Activated naive CD4-positive, alpha-beta T cell treated with anti-CD3 and anti-CD28 coated beads for 36 hours (primary cell): ENCODE data around the gene HDHD2. TPM values are rescaled to one million over a fixed set of nuclear protein-coding genes. Genes with fewer than 3 reads are reported as not detected.
A peak's percentile ranks its signal among the peaks of the same experiment; 100 is the strongest.
"Not testable (repeated sequence)": the region's sequence is repeated elsewhere in the genome, so short reads cannot be mapped to it uniquely, and the experiment has no call there.

Source experiments
- CTCF ChIA-PET: fragments of 350-600 bp; sonication (Branson Sonifier 250); formaldehyde crosslinking; loops from one replicate; lab custom pipeline; 2021; ENCODE audit warnings: antibody characterized with exemption; lab: Charles Lee
- DNase-seq: peaks from one replicate; pipeline ENCODE4 v3.0.0-alpha.2; 2020
- H3K27ac Mint-ChIP-seq: one replicate; pipeline ENCODE4 v1.8.0; 2021; ENCODE audit warnings: mild to moderate bottlenecking, mixed read lengths
- H3K27me3 Mint-ChIP-seq: one replicate; pipeline ENCODE4 v1.8.0; 2021; ENCODE audit warnings: low read depth, mixed read lengths
- H3K36me3 Mint-ChIP-seq: one replicate; pipeline ENCODE4 v1.8.0; 2021; ENCODE audit warnings: low read depth, mixed read lengths
- H3K4me1 Mint-ChIP-seq: one replicate; pipeline ENCODE4 v1.8.0; 2021; ENCODE audit warnings: low read depth, mixed read lengths
- H3K4me3 Mint-ChIP-seq: one replicate; pipeline ENCODE4 v1.8.0; 2021; ENCODE audit warnings: mild to moderate bottlenecking, moderate library complexity, mixed read lengths
- H3K9me3 Mint-ChIP-seq: one replicate; pipeline ENCODE4 v1.8.0; 2021; ENCODE audit warnings: mixed read lengths
- intact Hi-C: fragments of 100-400 bp; cut with micrococcal nuclease; formaldehyde crosslinking; loops from one replicate; pipeline ENCODE4 v1.15.1; 2023
- total RNA-seq, 2 experiments: library from RNA; stranded (reverse); gene quantifications; one replicate each; pipeline ENCODE4 v1.2.3, GENCODE V29; 2021

The HDHD2 gene
- total RNA-seq, 2 experiments from 2014 or later, result 32.8 to 33.9 TPM

DNA sequence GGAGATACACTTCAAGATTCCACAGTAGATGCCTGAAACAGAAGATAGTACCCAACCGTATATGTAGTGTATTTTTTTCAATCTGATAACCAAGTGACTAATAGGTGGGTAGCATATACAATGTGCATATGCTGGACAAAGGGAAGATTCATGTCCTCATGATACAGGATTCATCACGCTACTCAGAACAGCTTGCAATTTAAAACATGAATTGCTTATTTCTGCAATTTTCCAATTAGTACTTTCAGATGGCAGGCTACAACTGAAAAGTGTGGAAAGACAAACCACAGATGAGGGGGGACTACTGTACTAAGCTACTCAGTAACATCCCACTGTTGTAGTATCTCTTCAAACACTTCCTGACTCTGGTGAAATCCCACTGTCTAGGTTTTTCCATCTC lies 22.2 kb upstream of the HDHD2 start:
- H3K4me1 Mint-ChIP-seq, result peaks cover 12% of the 10 kb centered on the region
- H3K36me3 Mint-ChIP-seq, result peaks cover 1% of the 10 kb centered on the region
- no peak for DNase-seq
- H3K27ac Mint-ChIP-seq, result no peak overlapping the region
- intact Hi-C loops, result no loop called here
- no peak overlapping the region for H3K4me3 Mint-ChIP-seq
- no peaks in the 10 kb centered on the region for H3K9me3 Mint-ChIP-seq
- no peaks in the 10 kb centered on the region for H3K27me3 Mint-ChIP-seq
- CTCF ChIA-PET, result no interaction called here

- no peaks in the 10 kb centered on the region for H3K27me3 Mint-ChIP-seq
- no peak overlapping the region for H3K27ac Mint-ChIP-seq
- DNase-seq, result no peak
- H3K36me3 Mint-ChIP-seq, result peaks cover 7% of the 10 kb centered on the region
- peaks cover 27% of the 10 kb centered on the region for H3K4me1 Mint-ChIP-seq
- CTCF ChIA-PET, result no interaction called here
- no peak overlapping the region for H3K4me3 Mint-ChIP-seq
- intact Hi-C loops, result no loop called here
- no peaks in the 10 kb centered on the region for H3K9me3 Mint-ChIP-seq
Observed at GRCh38 chr18:47168913-47169312, 18.6 kb upstream of the HDHD2 start.

GRCh38 chr18:47168509-47168908 lies 18.2 kb upstream of the HDHD2 start:
- Mint-ChIP-seq H3K36me3 (peaks cover 7% of the 10 kb centered on the region), H3K27ac (no peak overlapping the region), H3K4me3 (no peak overlapping the region), H3K9me3 (no peaks in the 10 kb centered on the region), H3K4me1 (peaks cover 30% of the 10 kb centered on the region), H3K27me3 (no peaks in the 10 kb centered on the region)
- DNase-seq, result no peak
- CTCF ChIA-PET, result no interaction called here
- intact Hi-C loops, result no loop called here

GRCh38 chr18:47166294-47166693 lies 16.0 kb upstream of the HDHD2 start:
- Mint-ChIP-seq H3K36me3 (peaks cover 7% of the 10 kb centered on the region), H3K4me3 (no peak overlapping the region), H3K4me1 (peaks cover 39% of the 10 kb centered on the region), H3K27me3 (no peaks in the 10 kb centered on the region), H3K27ac (no peak overlapping the region), H3K9me3 (no peaks in the 10 kb centered on the region)
- no peak for DNase-seq
- CTCF ChIA-PET, result interaction anchor here (0.6 kb wide), 1 partner anchor 605 kb away, joined by 3 read pairs; no protein-coding TSS in a partner anchor
- intact Hi-C loops, result no loop called here

DNA sequence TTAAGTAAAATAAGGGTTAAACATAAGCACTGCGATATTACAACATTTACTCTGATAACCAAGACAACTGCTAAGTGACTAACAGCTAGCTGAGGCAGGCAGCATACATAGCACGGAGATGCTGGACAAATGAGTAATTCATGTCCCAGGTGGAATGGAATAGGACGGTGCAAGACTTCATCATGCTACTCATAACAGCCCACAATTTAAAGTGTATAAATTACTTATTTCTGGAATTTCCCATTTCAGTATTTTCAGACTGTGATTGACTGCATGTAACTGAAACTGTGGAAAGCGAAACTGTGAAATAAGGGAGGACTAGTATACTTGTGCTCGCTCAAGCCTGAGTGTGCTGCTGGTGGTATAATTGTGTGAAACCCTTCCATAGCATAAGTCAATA lies 12.9 kb upstream of the HDHD2 start:
- CTCF ChIA-PET, result no interaction called here

GRCh38 chr18:47160256-47160655 lies 10.0 kb upstream of the HDHD2 start:
- no peak for DNase-seq
- peaks cover 21% of the 10 kb centered on the region for H3K4me1 Mint-ChIP-seq
- CTCF ChIA-PET, result no interaction called here
- no peaks in the 10 kb centered on the region for H3K27me3 Mint-ChIP-seq
- peaks cover 16% of the 10 kb centered on the region for H3K36me3 Mint-ChIP-seq
- intact Hi-C loops, result no loop called here
- no peak overlapping the region for H3K27ac Mint-ChIP-seq
- no peaks in the 10 kb centered on the region for H3K9me3 Mint-ChIP-seq
- H3K4me3 Mint-ChIP-seq, result no peak overlapping the region

More for the DNA sequence above, 12.9 kb upstream of the HDHD2 start:
- Mint-ChIP-seq H3K27me3 (no peaks in the 10 kb centered on the region), H3K4me3 (no peak overlapping the region), H3K27ac (no peak overlapping the region), H3K9me3 (no peaks in the 10 kb centered on the region), H3K4me1 (peaks cover 28% of the 10 kb centered on the region), H3K36me3 (peaks cover 12% of the 10 kb centered on the region)
- intact Hi-C loops, result loop anchor here (1.0 kb wide), 1 partner anchor 43 kb away; no protein-coding TSS in a partner anchor
- no peak for DNase-seq

GRCh38 chr18:47158404-47158803 lies 8.1 kb upstream of the HDHD2 start:
- intact Hi-C loops, H3K9me3 Mint-ChIP-seq, H3K4me3 Mint-ChIP-seq, H3K4me1 Mint-ChIP-seq, H3K27ac Mint-ChIP-seq, H3K27me3 Mint-ChIP-seq, DNase-seq: not testable (repeated sequence)
- peaks cover 17% of the 10 kb centered on the region for H3K36me3 Mint-ChIP-seq
- CTCF ChIA-PET, result interaction anchor here (1.1 kb wide), 1 partner anchor 16 kb away, joined by 5 read pairs; no protein-coding TSS in a partner anchor

GRCh38 chr18:47151439-47151838 lies 1.1 kb upstream of the HDHD2 start:
- DNase-seq, result no peak
- Mint-ChIP-seq H3K27ac (peak overlapping the region; percentile 96), H3K4me3 (peak overlapping the region; percentile 95), H3K27me3 (no peaks in the 10 kb centered on the region), H3K4me1 (peaks cover 25% of the 10 kb centered on the region), H3K36me3 (peaks cover 15% of the 10 kb centered on the region), H3K9me3 (no peaks in the 10 kb centered on the region)
- intact Hi-C loops, result loop anchor here (1.0 to 2.0 kb wide), 2 partner anchors 31 to 779 kb away; partner anchors contain the start of gene SMAD2
- CTCF ChIA-PET, result interaction anchor here (0.7 kb wide), 1 partner anchor 36 kb away, joined by 3 read pairs; no protein-coding TSS in a partner anchor

DNA sequence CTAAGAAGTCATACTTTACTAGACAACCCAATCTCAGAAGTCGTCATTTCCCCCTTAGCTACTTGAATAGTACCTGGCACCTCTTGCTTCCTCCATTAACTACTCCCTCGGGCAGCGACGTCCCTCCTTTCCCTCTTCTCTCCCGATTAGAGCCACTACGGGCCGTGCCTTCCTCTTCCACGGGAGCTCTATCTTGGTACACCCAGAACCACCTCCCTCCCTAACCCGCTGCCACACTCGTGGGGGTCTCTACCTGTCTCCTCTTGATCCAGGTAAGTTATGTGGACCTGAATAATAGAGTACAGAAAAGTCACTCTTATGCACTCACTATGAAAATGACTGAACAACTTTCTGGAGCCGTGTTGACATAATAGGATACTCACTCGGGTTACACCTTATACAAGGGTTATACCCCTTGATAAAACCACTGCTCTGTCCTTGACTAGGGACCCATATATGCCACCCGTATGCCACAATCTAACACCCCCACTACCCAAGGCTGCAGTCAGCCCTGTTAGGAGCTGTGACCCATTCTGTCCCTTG lies 595 bp upstream of the HDHD2 start:
- Mint-ChIP-seq H3K36me3 (peaks cover 15% of the 10 kb centered on the region), H3K27ac (peak overlapping the region; percentile 96), H3K4me1 (peaks cover 29% of the 10 kb centered on the region), H3K9me3 (no peaks in the 10 kb centered on the region), H3K27me3 (no peaks in the 10 kb centered on the region), H3K4me3 (peak overlapping the region; percentile 95)
- intact Hi-C loops, result loop anchor here (1.0 to 2.0 kb wide), 5 partner anchors 25 to 780 kb away; partner anchors contain the start of genes IER3IP1, KATNAL2, PIAS2 and SMAD2
- DNase-seq, result peak; percentile 19
- CTCF ChIA-PET, result interaction anchor here (1.7 kb wide), 1 partner anchor 54 kb away, joined by 8 read pairs; no protein-coding TSS in a partner anchor

DNA sequence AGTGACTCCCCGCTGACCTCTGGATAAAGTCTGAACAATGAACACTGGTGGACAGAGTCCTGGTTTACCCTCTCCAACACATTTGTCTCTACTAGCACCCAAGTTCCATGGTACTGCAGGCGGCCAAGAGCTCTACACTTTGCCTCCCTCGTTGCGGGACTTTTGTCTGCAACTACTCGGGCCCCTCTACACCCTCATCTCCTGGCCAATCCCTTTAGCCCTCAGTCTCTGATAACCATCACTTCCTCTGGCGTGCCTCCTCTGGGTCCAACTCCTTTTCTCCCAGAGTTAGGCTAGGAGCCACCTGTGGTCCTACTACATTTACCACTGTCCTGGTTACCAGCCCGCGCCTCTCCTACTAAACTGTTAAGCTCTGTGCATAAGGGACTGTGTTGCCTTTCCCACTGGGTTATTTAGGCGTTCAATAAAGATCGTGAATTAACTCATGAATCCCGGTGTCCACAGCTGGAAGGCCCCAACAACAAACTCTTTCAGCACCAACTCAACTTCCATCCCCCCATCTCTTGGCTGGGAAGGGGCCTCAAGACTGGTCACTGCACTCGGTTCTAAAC lies 757 bp downstream of the HDHD2 start:
- no peaks in the 10 kb centered on the region for H3K27me3 Mint-ChIP-seq
- DNase-seq, result no peak
- H3K27ac Mint-ChIP-seq, result peak overlapping the region; percentile 96
- H3K4me1 Mint-ChIP-seq, result peaks cover 37% of the 10 kb centered on the region
- CTCF ChIA-PET, result interaction anchor here (0.9 to 1.7 kb wide), 2 partner anchors 30 to 55 kb away, joined by 5 to 8 read pairs; no protein-coding TSS in a partner anchor
- H3K36me3 Mint-ChIP-seq, result peaks cover 17% of the 10 kb centered on the region
- peak overlapping the region; percentile 95 for H3K4me3 Mint-ChIP-seq
- intact Hi-C loops, result loop anchor here (1.0 to 2.0 kb wide), 4 partner anchors 27 to 781 kb away; partner anchors contain the start of genes IER3IP1, KATNAL2, PIAS2 and SMAD2
- no peaks in the 10 kb centered on the region for H3K9me3 Mint-ChIP-seq

- Mint-ChIP-seq H3K27me3 (no peaks in the 10 kb centered on the region), H3K4me1 (peaks cover 32% of the 10 kb centered on the region), H3K36me3 (peaks cover 17% of the 10 kb centered on the region), H3K4me3 (no peak overlapping the region), H3K9me3 (no peaks in the 10 kb centered on the region), H3K27ac (no peak overlapping the region)
- CTCF ChIA-PET, result interaction anchor here (0.6 kb wide), 1 partner anchor 326 kb away, joined by 3 read pairs; no protein-coding TSS in a partner anchor
- DNase-seq, result no peak
- intact Hi-C loops, result no loop called here
Observed at GRCh38 chr18:47146206-47146605, 4.1 kb downstream of the HDHD2 start.

DNA sequence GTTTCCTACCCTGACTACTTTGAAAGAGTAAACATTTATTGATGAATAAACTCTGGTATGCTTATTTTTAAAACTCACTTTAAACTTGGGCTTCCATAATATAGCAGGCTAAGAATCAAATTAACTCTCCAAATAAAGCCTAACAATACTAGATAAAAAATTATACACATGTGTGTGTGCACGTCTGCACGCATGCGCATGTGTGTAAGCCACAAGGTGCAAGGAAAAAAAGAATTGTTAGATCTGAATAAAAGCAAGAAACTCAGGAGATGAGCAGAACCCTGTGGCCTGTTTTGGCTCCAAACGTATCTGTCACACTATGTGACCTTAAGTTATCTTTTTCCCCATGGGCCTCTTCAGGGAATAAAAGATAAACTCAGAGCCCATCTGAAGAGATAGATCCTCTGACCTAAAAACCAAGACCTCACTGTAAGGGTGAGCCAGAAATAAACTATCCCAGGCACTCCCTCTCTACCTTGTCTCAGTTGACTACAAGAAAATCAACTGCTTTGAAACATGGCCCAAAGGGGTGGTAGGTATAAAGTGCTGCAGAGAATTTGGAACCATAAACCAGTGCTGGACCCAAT lies 6.3 kb downstream of the HDHD2 start:
- H3K36me3 Mint-ChIP-seq, result peaks cover 23% of the 10 kb centered on the region
- no peak for DNase-seq
- no peak overlapping the region for H3K27ac Mint-ChIP-seq
- H3K9me3 Mint-ChIP-seq, result no peaks in the 10 kb centered on the region
- peaks cover 22% of the 10 kb centered on the region for H3K4me1 Mint-ChIP-seq
- no peaks in the 10 kb centered on the region for H3K27me3 Mint-ChIP-seq
- CTCF ChIA-PET, result interaction anchor here (0.9 kb wide), 1 partner anchor 612 kb away, joined by 4 read pairs; no protein-coding TSS in a partner anchor
- intact Hi-C loops, result no loop called here
- no peak overlapping the region for H3K4me3 Mint-ChIP-seq
